ENCODE measurements around the gene GRIP1.

The GRIP1 gene

DNA sequence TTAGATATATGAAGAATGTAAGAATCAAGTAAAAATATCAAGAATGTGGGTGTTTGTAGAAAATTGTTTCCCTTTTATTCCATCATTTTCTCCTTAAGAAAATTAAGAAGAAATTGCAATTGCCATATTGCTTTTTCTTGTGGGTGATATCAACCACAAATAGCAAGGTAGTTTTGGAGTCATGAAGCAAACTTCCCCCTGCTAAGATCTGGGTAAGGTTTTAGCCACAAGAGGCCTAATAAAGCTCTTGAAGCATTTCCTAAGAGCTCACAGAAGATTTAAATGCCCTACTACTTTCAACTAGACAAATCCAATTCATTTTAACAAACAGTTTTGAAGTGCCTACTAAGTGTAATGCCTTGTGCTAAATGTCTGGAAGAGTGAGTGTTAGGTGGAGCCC lies 2.6 kb downstream of the GRIP1 start:
- H3K9me3 ChIP-seq (ENCODE audit: control insufficient read depth, low read length) = no peaks in the 10 kb centered on the region
- H3K79me2 ChIP-seq = peaks cover 15% of the 10 kb centered on the region
- TF ChIP-seq, protein P1, sequence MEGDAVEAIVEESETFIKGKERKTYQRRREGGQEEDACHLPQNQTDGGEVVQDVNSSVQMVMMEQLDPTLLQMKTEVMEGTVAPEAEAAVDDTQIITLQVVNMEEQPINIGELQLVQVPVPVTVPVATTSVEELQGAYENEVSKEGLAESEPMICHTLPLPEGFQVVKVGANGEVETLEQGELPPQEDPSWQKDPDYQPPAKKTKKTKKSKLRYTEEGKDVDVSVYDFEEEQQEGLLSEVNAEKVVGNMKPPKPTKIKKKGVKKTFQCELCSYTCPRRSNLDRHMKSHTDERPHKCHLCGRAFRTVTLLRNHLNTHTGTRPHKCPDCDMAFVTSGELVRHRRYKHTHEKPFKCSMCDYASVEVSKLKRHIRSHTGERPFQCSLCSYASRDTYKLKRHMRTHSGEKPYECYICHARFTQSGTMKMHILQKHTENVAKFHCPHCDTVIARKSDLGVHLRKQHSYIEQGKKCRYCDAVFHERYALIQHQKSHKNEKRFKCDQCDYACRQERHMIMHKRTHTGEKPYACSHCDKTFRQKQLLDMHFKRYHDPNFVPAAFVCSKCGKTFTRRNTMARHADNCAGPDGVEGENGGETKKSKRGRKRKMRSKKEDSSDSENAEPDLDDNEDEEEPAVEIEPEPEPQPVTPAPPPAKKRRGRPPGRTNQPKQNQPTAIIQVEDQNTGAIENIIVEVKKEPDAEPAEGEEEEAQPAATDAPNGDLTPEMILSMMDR (IDR thresholded peaks at IDR 0.05) = no peak
- H3K9ac ChIP-seq = no peak overlapping the region
- H3K36me3 ChIP-seq (ENCODE audit: control insufficient read depth, insufficient read depth, low read length) = no peaks in the 10 kb centered on the region
- peaks cover 3% of the 10 kb centered on the region for H3K4me1 ChIP-seq
- no peak overlapping the region for H3K4me3 ChIP-seq (ENCODE audit: low read depth, low read length)
- H3K27ac ChIP-seq = no peak overlapping the region
- no peak overlapping the region for H2AFZ ChIP-seq
- no peak overlapping the region for H3K4me2 ChIP-seq (ENCODE audit: low read length)
- H3K27me3 ChIP-seq (ENCODE audit: control insufficient read depth, insufficient read depth, low read length) = no peaks in the 10 kb centered on the region

DNA sequence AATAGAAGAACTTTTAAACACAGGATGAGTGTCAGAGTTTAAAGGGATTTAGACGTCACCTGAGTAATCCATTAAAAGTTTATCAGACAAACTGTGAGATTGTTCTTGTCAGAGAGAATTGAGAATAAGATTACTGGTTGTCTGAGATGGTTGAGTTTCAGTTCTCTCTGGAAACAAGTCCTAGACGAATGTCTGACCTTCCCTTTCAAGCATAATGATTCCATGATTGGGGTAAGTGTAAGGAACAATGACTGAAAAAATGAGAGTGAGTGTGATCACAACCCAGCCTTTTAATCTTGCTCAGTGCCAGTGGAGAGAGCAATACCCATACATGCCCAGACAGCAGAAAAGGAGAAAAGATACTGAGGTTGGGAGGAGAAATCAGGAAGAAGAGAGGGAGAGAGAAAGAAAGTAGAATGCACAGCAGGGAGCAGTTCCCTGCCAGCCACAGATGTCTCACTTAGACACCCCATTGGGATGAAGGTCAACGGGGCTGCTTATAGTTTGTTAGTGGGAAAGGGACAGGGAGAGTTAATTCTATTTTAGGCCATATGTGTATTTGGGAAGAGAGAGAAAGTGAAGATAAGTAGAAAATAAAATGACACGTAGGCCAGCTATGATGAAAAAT lies 4.3 kb downstream of the GRIP1 start:
- no peak overlapping the region for H3K9ac ChIP-seq
- no peaks in the 10 kb centered on the region for H3K36me3 ChIP-seq (ENCODE audit: control insufficient read depth, insufficient read depth, low read length)
- no peaks in the 10 kb centered on the region for H3K9me3 ChIP-seq (ENCODE audit: control insufficient read depth, low read length)
- H3K4me3 ChIP-seq (ENCODE audit: low read depth, low read length) = no peak overlapping the region
- H3K4me2 ChIP-seq (ENCODE audit: low read length) = no peak overlapping the region
- H3K79me2 ChIP-seq = peaks cover 9% of the 10 kb centered on the region
- no peaks in the 10 kb centered on the region for H3K27me3 ChIP-seq (ENCODE audit: control insufficient read depth, insufficient read depth, low read length)
- H2AFZ ChIP-seq = no peak overlapping the region
- no peak overlapping the region for H3K27ac ChIP-seq
- peaks cover 3% of the 10 kb centered on the region for H3K4me1 ChIP-seq
- TF ChIP-seq, protein P1 (IDR thresholded peaks at IDR 0.05) = no peak

DNA sequence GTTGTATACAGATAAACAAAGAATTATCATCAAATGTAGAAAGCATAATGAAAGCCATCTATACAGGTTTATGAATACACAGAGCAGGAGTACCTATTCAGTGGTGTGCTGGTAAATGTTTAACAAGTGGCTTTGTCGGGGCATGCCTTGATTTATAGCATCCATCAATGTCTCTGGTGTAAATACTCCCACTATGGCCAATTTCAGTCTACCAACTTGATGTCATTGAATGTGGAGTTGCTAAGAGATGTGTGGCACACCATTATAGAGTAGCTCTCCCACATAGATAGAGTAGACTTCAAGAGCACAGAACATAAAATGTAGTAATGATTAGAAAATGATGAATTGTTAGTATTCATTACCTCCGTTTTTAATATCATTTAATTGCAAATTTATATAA lies 9.3 kb downstream of the GRIP1 start:
- Histone ChIP-seq H2AFZ (no peak overlapping the region), H3K4me2 (ENCODE audit: low read length) (no peak overlapping the region), H3K9me3 (ENCODE audit: control insufficient read depth, low read length) (no peaks in the 10 kb centered on the region), H3K4me1 (no peaks in the 10 kb centered on the region), H3K27ac (no peak overlapping the region), H3K36me3 (ENCODE audit: control insufficient read depth, insufficient read depth, low read length) (no peaks in the 10 kb centered on the region), H3K4me3 (ENCODE audit: low read depth, low read length) (no peak overlapping the region), H3K9ac (no peak overlapping the region), H3K79me2 (no peaks in the 10 kb centered on the region), H3K27me3 (ENCODE audit: control insufficient read depth, insufficient read depth, low read length) (no peaks in the 10 kb centered on the region)
- TF ChIP-seq, protein P1 (IDR thresholded peaks at IDR 0.05) = no peak

DNA sequence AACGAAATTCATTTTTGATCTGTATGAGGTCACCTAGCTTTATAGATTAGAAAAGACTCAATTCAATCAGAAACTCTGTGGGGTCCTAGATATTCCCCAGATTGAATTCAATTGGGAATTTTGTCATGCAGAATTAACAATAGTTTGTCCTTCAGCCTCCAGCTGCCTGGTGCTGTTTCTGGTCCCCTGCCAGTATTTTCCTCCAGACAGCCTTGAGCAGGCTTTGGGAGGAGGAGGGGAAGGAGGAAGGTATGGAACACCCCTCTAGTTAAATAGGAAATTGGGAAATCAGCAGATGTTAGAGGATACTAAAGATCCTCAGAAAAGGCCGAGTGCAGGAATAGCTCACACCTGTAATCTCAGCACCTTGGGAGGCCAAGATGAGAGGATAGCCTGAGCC lies 10.6 kb downstream of the GRIP1 start:
- no peaks in the 10 kb centered on the region for H3K36me3 ChIP-seq (ENCODE audit: control insufficient read depth, insufficient read depth, low read length)
- TF ChIP-seq, protein P1 (IDR thresholded peaks at IDR 0.05) = no peak
- H3K27me3 ChIP-seq (ENCODE audit: control insufficient read depth, insufficient read depth, low read length) = no peaks in the 10 kb centered on the region
- no peak overlapping the region for H3K27ac ChIP-seq
- no peaks in the 10 kb centered on the region for H3K4me1 ChIP-seq
- H3K4me3 ChIP-seq (ENCODE audit: low read depth, low read length) = no peak overlapping the region
- H2AFZ ChIP-seq = no peak overlapping the region
- no peaks in the 10 kb centered on the region for H3K79me2 ChIP-seq
- H3K9me3 ChIP-seq (ENCODE audit: control insufficient read depth, low read length) = no peaks in the 10 kb centered on the region
- H3K9ac ChIP-seq = no peak overlapping the region
- no peak overlapping the region for H3K4me2 ChIP-seq (ENCODE audit: low read length)

DNA sequence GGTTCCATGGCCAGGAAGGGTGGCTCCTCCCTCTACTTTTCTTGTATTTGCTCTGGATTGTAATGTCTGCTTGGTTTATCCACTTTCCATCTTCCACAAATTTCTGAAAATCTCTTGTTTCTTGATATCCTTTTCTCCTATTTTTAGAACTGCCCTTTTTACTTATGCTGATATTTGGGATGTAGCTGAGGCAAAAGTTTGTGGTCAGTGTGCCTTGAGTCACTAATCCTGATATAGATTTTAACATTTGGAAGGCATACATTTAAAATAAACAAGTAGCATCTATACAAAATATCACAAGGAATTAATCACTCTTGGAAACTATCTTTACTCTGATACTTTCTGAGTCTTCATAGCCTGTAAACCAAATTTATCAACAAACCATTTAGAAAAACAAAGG lies 11.0 kb downstream of the GRIP1 start:
- no peak overlapping the region for H3K4me2 ChIP-seq (ENCODE audit: low read length)
- no peaks in the 10 kb centered on the region for H3K9me3 ChIP-seq (ENCODE audit: control insufficient read depth, low read length)
- H3K79me2 ChIP-seq = no peaks in the 10 kb centered on the region
- no peak overlapping the region for H3K27ac ChIP-seq
- no peak overlapping the region for H3K9ac ChIP-seq
- no peak overlapping the region for H3K4me3 ChIP-seq (ENCODE audit: low read depth, low read length)
- TF ChIP-seq, protein P1 (IDR thresholded peaks at IDR 0.05) = no peak
- no peaks in the 10 kb centered on the region for H3K27me3 ChIP-seq (ENCODE audit: control insufficient read depth, insufficient read depth, low read length)
- no peaks in the 10 kb centered on the region for H3K4me1 ChIP-seq
- no peak overlapping the region for H2AFZ ChIP-seq
- H3K36me3 ChIP-seq (ENCODE audit: control insufficient read depth, insufficient read depth, low read length) = no peaks in the 10 kb centered on the region

All from parathyroid adenoma (tissue), 2 donors.